ENCODE results near the gene UEVLD.
A peak's percentile ranks its signal among the peaks of the same experiment; 100 is the strongest.

The UEVLD gene

GRCh38 chr11:18580113-18580766 is 8.3 kb downstream of the UEVLD start:
- no peak for DNase-seq

- DNase-seq: no peak
Observed at GRCh38 chr11:18578975-18579598, 9.4 kb downstream of the UEVLD start.

- DNase-seq: no peak
Observed at GRCh38 chr11:18575361-18575760, 13.2 kb downstream of the UEVLD start.

- no peak for DNase-seq
Observed at GRCh38 chr11:18567081-18567480, 21.5 kb downstream of the UEVLD start.

GRCh38 chr11:18566406-18566805 is 22.1 kb downstream of the UEVLD start:
- no peak for DNase-seq

- DNase-seq: no peak
Observed at GRCh38 chr11:18564149-18564548, 24.4 kb downstream of the UEVLD start.

GRCh38 chr11:18563090-18563730 is 25.3 kb downstream of the UEVLD start:
- no peak for DNase-seq

GRCh38 chr11:18548001-18548400 is 40.5 kb downstream of the UEVLD start:
- no peak for DNase-seq

GRCh38 chr11:18540207-18541009 is 48.1 kb downstream of the UEVLD start:
- no peak for DNase-seq

GRCh38 chr11:18536209-18536608 is 52.3 kb downstream of the UEVLD start:
- no peak for DNase-seq

- DNase-seq: no peak
Observed at GRCh38 chr11:18534245-18534644, 54.3 kb downstream of the UEVLD start.

- no peak for DNase-seq
Observed at GRCh38 chr11:18533365-18533764, 55.2 kb downstream of the UEVLD start.

GRCh38 chr11:18527512-18527911 is 61.0 kb downstream of the UEVLD start:
- DNase-seq: no peak

GRCh38 chr11:18526521-18527296 is 61.8 kb downstream of the UEVLD start, which contains the start of gene TSG101:
TSS of gene TSG101 (minus strand) at chr11:18526942. CDS start at chr11:18526816, 126 bp downstream.
- peak; percentile 88 for DNase-seq

- DNase-seq: no peak
Observed at GRCh38 chr11:18526130-18526520, 62.4 kb downstream of the UEVLD start.

- no peak for DNase-seq
Observed at GRCh38 chr11:18524248-18524647, 64.3 kb downstream of the UEVLD start.

GRCh38 chr11:18523084-18523483 is 65.5 kb downstream of the UEVLD start:
- no peak for DNase-seq

GRCh38 chr11:18522388-18522787 is 66.1 kb downstream of the UEVLD start:
- no peak for DNase-seq

GRCh38 chr11:18521122-18521521 is 67.4 kb downstream of the UEVLD start:
- DNase-seq: no peak

- DNase-seq: no peak
Observed at GRCh38 chr11:18502352-18502751, 86.2 kb downstream of the UEVLD start.

- DNase-seq: no peak
Observed at GRCh38 chr11:18501629-18502028, 86.9 kb downstream of the UEVLD start.

- no peak for DNase-seq
Observed at GRCh38 chr11:18498039-18498438, 90.5 kb downstream of the UEVLD start.

GRCh38 chr11:18495703-18496102 is 92.8 kb downstream of the UEVLD start:
- no peak for DNase-seq

Measured in effector CD4-positive, alpha-beta T cell (primary cell).